Spinal cord (tissue), 10 donors: ENCODE measurements around the gene TCF7L2. TPM values are rescaled to one million over a fixed set of nuclear protein-coding genes. Genes with fewer than 3 reads are reported as not detected.

Source experiments
- DNase-seq, 6 donors: peaks; one replicate each; pipeline versions ENCODE4 v3.0.0 to v3.0.0-alpha.2; 2013 to 2015; ENCODE audit warnings: low spot score in 6 of 6, low read depth in 4 of 6
- H3K27ac ChIP-seq: one replicate; pipeline ENCODE4 v1.5.1; 2013; ENCODE audit warnings: low read depth, low read length, control low read depth
- H3K27me3 ChIP-seq: one replicate; pipeline ENCODE4 v1.6.1; 2013; ENCODE audit warnings: low read length; ENCODE audit not compliant: control insufficient read depth, insufficient read depth
- H3K36me3 ChIP-seq: one replicate; pipeline ENCODE4 v1.6.1; 2013; ENCODE audit warnings: low read length; ENCODE audit not compliant: control insufficient read depth, insufficient read depth
- H3K4me1 ChIP-seq: one replicate; pipeline ENCODE4 v1.6.1; 2013; ENCODE audit warnings: low read length; ENCODE audit not compliant: control insufficient read depth, insufficient read depth
- H3K4me3 ChIP-seq: one replicate; pipeline ENCODE4 v1.5.1; 2013; ENCODE audit warnings: low read depth, low read length, control low read depth
- H3K9me3 ChIP-seq: one replicate; pipeline ENCODE4 v1.6.1; 2013; ENCODE audit warnings: low read length; ENCODE audit not compliant: control insufficient read depth, insufficient read depth
- WGBS: methylation state at CpG from one replicate; pipeline ENCODE4 v1.1.5; 2013; ENCODE audit warnings: missing lambda C conversion rate; ENCODE audit not compliant: insufficient coverage; 5-methylcytosine and 5-hydroxymethylcytosine counted together
- polyA plus RNA-seq, 2 donors: library from polyadenylated mRNA; unstranded; fragments of 120-200 nt; gene quantifications; one replicate each; pipeline ENCODE4 v1.2.1, GENCODE V29; 2013; ENCODE audit not compliant: insufficient read length in 2 of 2
- total RNA-seq, 2 donors: library from RNA; depleted of rRNA in 1 of 2; stranded (reverse); fragments of 120-200 nt in 1 of 2; fragments of >200 nt in 1 of 2; gene quantifications; one replicate each; pipeline versions ENCODE4 v1.2.3 to v1.2.4, GENCODE V29; 2013 to 2014
- donor health status: healthy.

The TCF7L2 gene
- total and polyA plus RNA-seq, 4 donors, result 12.9 to 75.5 (median 36.6) TPM

DNA sequence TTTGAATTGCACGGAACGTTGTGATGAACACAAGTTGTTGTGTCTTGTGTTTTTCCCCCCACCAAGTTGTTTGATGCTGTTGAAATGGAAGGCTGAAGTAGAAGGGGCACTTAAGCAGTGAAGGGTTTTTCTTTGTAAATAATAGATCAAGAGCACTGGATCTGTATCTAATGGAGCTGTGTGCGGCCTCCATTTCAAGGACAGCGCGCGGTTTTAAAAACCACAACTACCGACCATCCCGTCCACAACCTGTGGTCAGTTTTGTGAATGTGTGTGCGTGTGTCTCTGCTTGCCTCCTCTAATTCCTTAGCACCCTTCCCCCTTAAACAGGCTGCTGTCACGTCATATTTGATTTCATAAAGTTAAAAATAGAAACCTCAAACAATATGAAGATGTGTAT is 165.5 kb downstream of the TCF7L2 start:
- Histone ChIP-seq H3K4me1 (peaks cover 4% of the 10 kb centered on the region), H3K27ac (no peak overlapping the region), H3K9me3 (no peaks in the 10 kb centered on the region), H3K27me3 (peaks cover 7% of the 10 kb centered on the region), H3K36me3 (no peaks in the 10 kb centered on the region), H3K4me3 (no peak overlapping the region)
- DNase-seq, result no peak
- WGBS, result no CpG with 5 or more reads among the region's 10 CpGs

DNA sequence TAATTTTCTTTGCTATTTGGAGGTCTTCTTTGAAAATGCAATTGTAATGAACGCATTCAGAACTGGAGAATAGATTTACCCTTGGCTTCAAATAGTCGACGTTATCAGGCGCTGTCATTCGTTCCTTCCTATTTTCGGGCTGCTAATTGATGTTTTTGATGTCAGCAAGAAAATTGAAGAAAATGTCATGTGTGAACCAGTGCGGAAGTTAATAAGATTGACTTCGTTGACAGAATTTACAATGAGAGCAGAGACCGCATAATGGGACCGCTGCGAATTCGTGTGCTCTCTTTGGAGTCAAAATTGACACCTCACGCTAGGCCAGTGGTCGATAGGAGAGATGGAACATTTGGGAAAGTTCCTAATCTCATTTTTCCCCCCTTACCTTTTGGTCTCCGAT is 168.8 kb downstream of the TCF7L2 start:
- WGBS, result 90% methylated on average over 14 of the region's 15 CpGs
- H3K9me3 ChIP-seq, result no peaks in the 10 kb centered on the region
- no peaks in the 10 kb centered on the region for H3K36me3 ChIP-seq

DNA sequence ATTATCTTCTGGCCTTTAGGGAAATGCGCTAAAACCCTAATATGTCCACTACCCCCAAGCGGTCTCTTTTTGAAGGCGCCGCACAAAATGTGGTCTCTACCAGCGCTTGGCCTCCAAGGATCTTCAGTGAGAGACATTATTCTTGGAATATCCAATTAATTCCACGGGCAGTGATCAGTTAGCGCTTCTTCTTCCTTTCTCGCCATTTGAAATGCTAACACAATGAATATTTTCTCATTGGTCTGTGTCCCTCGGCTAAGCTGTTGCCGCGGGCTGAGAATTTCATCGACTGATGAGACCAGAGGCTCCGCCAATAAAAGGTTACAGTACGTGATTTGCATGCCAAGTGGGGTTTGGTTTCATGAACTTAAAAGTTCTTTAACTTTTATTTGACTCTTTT is 169.8 kb downstream of the TCF7L2 start:
- no peaks in the 10 kb centered on the region for H3K36me3 ChIP-seq
- no peak overlapping the region for H3K27ac ChIP-seq
- DNase-seq, result no peak
- H3K27me3 ChIP-seq, result peaks cover 28% of the 10 kb centered on the region
- no peaks in the 10 kb centered on the region for H3K9me3 ChIP-seq
- no peak overlapping the region for H3K4me3 ChIP-seq
- 97% methylated on average over 8 of the region's 14 CpGs for WGBS
- no peaks in the 10 kb centered on the region for H3K4me1 ChIP-seq

More for the DNA sequence above, 168.8 kb downstream of the TCF7L2 start:
- Histone ChIP-seq H3K4me1 (no peaks in the 10 kb centered on the region), H3K27me3 (peaks cover 19% of the 10 kb centered on the region), H3K4me3 (no peak overlapping the region), H3K27ac (no peak overlapping the region)
- DNase-seq, result no peak

GRCh38 chr10:113121153-113121552 is 171.1 kb downstream of the TCF7L2 start:
- H3K27me3 ChIP-seq, result peaks cover 41% of the 10 kb centered on the region
- 69% methylated on average over 4 of the region's 7 CpGs for WGBS
- no peaks in the 10 kb centered on the region for H3K36me3 ChIP-seq
- no peak overlapping the region for H3K27ac ChIP-seq
- H3K4me1 ChIP-seq, result no peaks in the 10 kb centered on the region
- no peak overlapping the region for H3K4me3 ChIP-seq
- no peak for DNase-seq
- H3K9me3 ChIP-seq, result no peaks in the 10 kb centered on the region

DNA sequence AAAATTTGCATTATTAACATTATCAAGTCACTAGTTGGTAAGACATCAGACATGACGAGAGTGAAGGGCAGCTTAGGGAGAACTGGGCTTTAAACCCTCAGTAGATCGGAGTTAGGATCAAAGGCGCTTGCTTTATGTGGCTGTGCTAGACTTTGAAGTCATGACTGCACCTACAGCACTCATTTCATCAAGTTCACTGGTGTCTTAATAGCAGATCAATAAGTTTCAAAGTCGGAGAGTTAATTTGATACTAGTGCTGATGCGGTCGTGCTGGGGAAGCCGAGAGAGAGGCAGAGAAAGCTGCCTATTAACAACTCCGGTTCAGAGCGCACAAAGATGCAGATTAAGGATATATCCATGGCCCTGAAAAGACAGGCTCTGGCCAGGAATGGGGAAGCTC is 172.9 kb downstream of the TCF7L2 start:
- Histone ChIP-seq H3K9me3 (no peaks in the 10 kb centered on the region), H3K4me3 (no peak overlapping the region), H3K36me3 (no peaks in the 10 kb centered on the region), H3K4me1 (peaks cover 3% of the 10 kb centered on the region), H3K27ac (no peak overlapping the region), H3K27me3 (peaks cover 55% of the 10 kb centered on the region)
- 76% methylated on average over 7 of the region's 9 CpGs for WGBS
- DNase-seq, result no peak

- no peak overlapping the region for H3K4me3 ChIP-seq
- H3K27ac ChIP-seq, result no peak overlapping the region
- peaks cover 6% of the 10 kb centered on the region for H3K4me1 ChIP-seq
- H3K36me3 ChIP-seq, result no peaks in the 10 kb centered on the region
- H3K27me3 ChIP-seq, result peaks cover 59% of the 10 kb centered on the region
- no peak for DNase-seq
- 85% methylated on average over 7 of the region's 11 CpGs for WGBS
- no peaks in the 10 kb centered on the region for H3K9me3 ChIP-seq
These were observed 174.7 kb downstream of the TCF7L2 start for GRCh38 chr10:113124724-113125123.

DNA sequence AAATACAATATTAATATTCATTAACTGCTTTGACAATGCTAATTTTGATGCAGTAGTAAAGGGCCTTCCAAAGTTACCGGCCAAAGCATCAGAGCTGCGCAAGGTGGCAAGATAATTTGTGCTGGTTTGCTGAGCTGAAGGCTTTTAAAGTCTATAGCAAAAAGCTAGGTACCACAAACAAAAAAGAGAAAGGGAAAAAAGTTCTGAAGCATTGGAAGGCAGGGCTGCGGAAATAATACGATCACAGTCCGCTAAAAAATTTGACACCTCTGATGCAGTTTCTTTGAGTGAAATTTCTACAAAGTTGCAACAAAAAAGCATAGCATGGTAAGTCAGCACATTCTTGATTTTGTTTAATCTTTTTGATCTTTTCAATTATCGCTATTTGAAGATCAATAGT is 175.6 kb downstream of the TCF7L2 start:
- H3K27me3 ChIP-seq, result peaks cover 59% of the 10 kb centered on the region
- 40% methylated on average over 1 of the region's 6 CpGs for WGBS
- H3K4me1 ChIP-seq, result peaks cover 6% of the 10 kb centered on the region
- no peak overlapping the region for H3K27ac ChIP-seq
- no peaks in the 10 kb centered on the region for H3K9me3 ChIP-seq
- DNase-seq, result peak in 1 of 6 donors; percentile 35
- no peaks in the 10 kb centered on the region for H3K36me3 ChIP-seq
- H3K4me3 ChIP-seq, result no peak overlapping the region

DNA sequence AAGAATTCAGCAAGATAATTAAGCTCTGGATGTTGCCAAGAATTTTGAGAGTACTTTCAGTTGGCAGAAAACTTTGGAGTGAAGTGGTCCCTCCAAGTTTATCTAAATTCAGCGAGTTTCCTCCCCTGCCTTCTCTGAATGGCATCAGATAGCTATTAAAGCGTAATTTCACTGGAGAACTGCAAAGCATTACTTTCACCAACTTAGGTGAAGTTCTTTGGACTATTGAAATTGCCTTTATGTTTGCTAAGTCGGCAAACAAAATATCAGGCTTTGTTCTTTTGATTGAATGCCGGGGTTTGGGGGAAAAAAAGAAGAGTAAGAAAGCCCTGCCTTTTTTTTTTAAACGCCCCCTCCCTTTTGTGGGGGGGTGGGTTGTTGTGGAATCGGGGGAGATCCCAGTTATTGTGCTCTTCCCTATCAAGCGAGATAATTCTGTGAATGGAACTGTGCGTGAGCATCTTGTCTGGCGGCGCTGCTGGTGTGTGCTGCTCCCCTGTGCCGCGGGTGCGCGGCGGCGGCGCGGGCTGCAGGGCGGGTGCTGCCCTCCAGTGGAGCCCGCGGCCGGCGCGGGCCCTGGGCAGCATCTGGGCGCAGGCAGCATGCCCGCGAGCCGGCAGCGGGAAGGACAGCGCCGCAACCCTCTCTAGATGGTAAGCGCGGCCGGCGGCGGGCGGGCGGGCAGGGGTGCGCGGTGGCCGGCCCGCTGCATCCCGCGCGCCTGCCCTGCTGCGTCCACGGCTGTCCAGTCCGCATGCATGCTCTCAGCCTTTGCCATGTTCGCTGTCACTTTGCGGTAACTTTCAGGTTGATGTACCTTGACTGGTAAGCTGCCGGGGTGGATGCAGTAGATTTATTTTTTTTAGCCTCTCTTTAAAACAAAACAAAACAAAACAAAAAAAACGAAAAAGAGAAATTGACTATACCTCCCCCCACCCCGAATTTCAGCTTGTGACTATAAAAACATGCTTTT is 176.5 kb downstream of the TCF7L2 start:
- Histone ChIP-seq H3K27me3 (peaks cover 59% of the 10 kb centered on the region), H3K27ac (no peak overlapping the region), H3K36me3 (no peaks in the 10 kb centered on the region)

DNA sequence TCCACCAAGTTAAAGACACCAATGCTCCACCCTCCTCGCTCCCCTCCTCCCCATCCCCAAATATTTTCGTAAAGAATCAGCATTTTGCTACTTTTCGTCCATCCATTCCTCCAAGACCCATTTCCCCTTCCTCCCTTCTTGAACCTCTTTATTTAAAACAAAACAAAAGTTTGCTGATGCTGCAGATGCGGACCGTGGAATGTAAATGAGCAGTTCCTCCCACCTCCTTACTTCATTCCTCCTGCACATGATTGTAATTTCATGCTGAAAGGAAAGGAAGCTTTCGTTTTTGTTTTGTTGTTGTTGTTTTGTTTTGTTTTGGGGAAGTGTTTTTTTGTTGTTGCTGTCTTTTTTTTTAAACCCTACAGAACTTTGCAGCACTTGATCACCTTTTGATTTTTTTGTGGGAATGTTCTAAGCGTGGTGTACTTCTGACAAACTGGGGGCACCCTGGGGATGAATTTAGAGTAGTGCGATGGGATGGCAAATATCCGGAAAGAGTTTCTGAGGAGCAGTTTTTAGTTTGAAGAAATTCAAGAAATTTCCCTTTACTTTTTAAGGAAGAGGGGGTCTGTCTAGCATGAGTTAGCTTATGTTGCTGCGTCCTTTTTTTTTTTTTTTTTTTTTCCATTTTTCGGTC is 177.3 kb downstream of the TCF7L2 start:
- peak in 1 of 6 donors; percentile 57 for DNase-seq
- H3K4me1 ChIP-seq, result peaks cover 6% of the 10 kb centered on the region
- H3K27ac ChIP-seq, result no peak overlapping the region
- H3K9me3 ChIP-seq, result no peaks in the 10 kb centered on the region
- WGBS, result 25% methylated on average over 5 of the region's 11 CpGs
- no peak overlapping the region for H3K4me3 ChIP-seq
- H3K27me3 ChIP-seq, result peaks cover 60% of the 10 kb centered on the region
- H3K36me3 ChIP-seq, result no peaks in the 10 kb centered on the region

More for the DNA sequence above, 176.5 kb downstream of the TCF7L2 start:
- DNase-seq, result peak in 3 of 6 donors; percentile 59 to 91 (median 89)
- H3K4me1 ChIP-seq, result peaks cover 6% of the 10 kb centered on the region
- H3K9me3 ChIP-seq, result no peaks in the 10 kb centered on the region
- H3K4me3 ChIP-seq, result peak overlapping the region; percentile 39
- under 1% methylated on average over 41 of the region's 53 CpGs for WGBS
